ENCODE measurements around the gene TMIE. TPM values are rescaled to one million over a fixed set of nuclear protein-coding genes. Genes with fewer than 3 reads are reported as not detected.

TMIE gene
- total and polyA plus RNA-seq, 2 donors, result 0.26 to 1.0 TPM

DNA sequence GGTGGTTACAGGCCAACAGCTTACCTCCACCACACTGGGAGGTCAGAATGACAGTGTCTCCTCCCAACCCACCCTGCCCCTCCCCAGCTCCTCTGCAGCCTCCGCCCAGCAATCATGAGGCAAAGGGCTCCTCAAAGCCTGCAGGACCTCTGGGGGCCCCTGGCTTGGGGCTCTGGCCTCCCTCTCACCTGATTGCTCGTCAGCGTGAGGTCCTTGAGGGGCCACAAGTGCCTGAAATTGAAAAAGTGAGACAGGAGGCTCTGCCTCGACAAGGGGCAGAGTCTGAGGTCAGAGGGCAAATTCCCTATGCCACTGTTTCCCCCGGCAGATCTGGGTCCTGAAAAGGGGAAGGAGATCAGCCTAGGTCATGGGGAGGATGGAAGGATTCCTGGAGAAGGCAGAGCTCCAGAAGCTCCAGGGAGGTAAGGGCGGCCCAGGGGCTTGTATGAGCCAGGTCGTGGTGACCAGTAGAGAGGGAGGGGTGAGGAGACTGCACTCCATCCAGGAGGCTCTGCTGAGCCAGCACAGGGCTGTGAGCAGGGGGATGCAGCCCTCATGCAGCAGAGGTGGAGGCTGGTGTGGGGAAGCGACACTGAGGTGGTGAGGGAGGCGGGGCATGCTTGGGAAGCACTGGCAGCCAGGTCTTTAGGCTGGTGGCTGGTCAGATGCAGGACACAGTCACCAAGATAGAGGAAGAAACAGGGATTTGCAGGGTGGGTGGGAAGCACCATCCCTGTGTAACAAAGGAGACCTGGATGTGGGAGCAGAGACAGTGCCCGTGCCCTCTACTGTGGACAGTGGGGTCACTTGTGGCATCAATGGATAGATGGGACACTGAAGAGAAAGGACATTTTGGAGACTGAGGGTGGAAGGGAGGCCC, 27.8 kb upstream of the TMIE start:
- 84% methylated on average over 10 of the region's 10 CpGs for WGBS
- H3K4me1 ChIP-seq (ENCODE audit: insufficient read depth), result no peaks in the 10 kb centered on the region
- H3K27ac ChIP-seq (ENCODE audit: low read depth), result no peak overlapping the region
- no peaks in the 10 kb centered on the region for H3K36me3 ChIP-seq (ENCODE audit: insufficient read depth)
- no peak for DNase-seq (ENCODE audit: extremely low spot score)
- H3K4me3 ChIP-seq (ENCODE audit: low read depth, low read length), result no peak overlapping the region

DNA sequence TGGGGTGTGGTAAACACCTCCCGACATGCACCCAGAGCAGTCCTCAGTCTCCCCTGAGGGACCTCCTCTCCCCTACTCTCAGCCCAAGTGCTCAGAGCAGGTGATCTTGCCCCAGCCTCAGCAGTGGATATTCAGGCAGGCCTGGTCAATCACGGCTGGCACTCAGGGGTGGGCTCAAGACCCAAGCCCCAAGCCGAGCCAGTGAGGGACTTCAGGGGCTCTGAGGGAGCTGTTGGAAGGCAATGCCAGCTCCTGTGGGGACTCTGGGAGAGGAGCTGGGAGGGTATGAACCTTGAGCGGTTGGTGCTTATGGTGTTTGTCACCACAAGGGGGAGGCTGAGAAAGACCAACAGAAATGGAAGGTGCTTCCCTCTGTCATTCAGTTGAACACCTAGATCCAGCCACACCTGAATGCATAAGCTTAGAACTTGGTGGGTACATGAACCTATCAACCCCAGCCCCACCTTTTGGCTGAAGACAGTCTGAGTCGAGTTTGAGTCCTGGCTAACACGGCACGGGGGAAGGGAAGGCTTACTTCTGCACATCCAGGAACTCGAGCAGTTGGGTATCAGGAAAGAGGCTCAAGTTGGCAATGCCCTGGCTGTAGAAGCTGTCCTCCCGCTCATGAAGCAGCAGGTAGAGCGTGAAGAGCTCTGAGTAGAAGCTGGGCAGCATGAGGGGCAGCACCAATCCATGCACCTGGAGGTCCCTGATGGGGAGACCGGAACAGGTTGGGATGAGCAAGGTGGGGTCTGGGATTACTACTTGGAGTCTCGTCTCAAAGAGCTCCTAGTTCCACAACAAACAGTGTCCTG, 27.0 kb upstream of the TMIE start:
- no peak overlapping the region for H3K4me3 ChIP-seq (ENCODE audit: low read depth, low read length)
- 93% methylated on average over 12 of the region's 12 CpGs for WGBS
- H3K4me1 ChIP-seq (ENCODE audit: insufficient read depth), result no peaks in the 10 kb centered on the region
- H3K27ac ChIP-seq (ENCODE audit: low read depth), result no peak overlapping the region
- no peaks in the 10 kb centered on the region for H3K36me3 ChIP-seq (ENCODE audit: insufficient read depth)
- no peak for DNase-seq (ENCODE audit: extremely low spot score)

GRCh38 chr3:46675426-46675825, 25.8 kb upstream of the TMIE start:
- Histone ChIP-seq H3K4me1 (ENCODE audit: insufficient read depth) (no peaks in the 10 kb centered on the region), H3K27ac (ENCODE audit: low read depth) (no peak overlapping the region), H3K36me3 (ENCODE audit: insufficient read depth) (no peaks in the 10 kb centered on the region), H3K4me3 (ENCODE audit: low read depth, low read length) (no peak overlapping the region)
- 94% methylated on average over 6 of the region's 6 CpGs for WGBS
- no peak for DNase-seq (ENCODE audit: extremely low spot score)

GRCh38 chr3:46675843-46676567, 25.2 kb upstream of the TMIE start:
- Histone ChIP-seq H3K27ac (ENCODE audit: low read depth) (no peak overlapping the region), H3K4me3 (ENCODE audit: low read depth, low read length) (no peak overlapping the region), H3K36me3 (ENCODE audit: insufficient read depth) (no peaks in the 10 kb centered on the region), H3K4me1 (ENCODE audit: insufficient read depth) (no peaks in the 10 kb centered on the region)
- DNase-seq (ENCODE audit: extremely low spot score), result no peak
- 79% methylated on average over 9 of the region's 9 CpGs for WGBS

DNA sequence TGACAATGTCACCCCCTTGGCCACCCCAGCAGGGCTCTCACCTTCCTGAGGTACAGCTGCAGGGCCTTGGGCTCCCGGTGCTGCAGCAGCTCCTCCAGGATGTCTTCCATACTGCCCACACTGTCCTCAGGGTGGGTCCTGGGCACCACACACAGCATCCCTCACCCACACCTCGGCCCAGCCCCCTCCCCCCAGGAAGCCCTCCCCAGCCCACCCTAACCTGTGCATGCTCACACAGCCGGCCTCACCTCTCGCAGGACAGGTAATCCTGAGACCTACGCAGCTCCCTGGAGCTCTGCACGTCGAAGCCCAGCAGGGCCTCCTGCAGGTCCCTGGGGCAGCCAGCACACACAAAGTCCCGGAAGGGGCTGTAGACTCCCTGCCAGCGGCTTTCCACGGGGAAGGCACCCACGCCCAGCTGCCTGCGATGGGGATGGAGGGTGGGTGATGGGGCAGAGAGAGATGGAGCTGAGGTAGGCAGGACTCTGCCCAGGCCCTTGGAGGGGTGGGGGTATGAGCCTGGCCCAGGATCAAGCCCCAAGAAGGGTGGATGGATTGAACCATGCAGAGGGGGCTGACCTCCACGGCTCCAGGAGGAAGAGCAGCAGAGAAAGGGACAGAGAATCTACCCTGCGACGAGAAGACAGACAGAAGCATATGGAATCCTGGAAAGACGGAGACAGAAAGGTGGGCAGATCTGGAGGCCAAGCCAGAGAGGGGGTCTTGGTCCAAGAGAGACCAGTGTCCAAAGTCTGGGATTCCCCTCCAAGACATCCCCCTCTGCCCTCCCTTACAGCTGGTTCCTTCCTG, 24.4 kb upstream of the TMIE start:
- Histone ChIP-seq H3K4me1 (ENCODE audit: insufficient read depth) (no peaks in the 10 kb centered on the region), H3K36me3 (ENCODE audit: insufficient read depth) (no peaks in the 10 kb centered on the region), H3K27ac (ENCODE audit: low read depth) (no peak overlapping the region), H3K4me3 (ENCODE audit: low read depth, low read length) (no peak overlapping the region)
- 71% methylated on average over 16 of the region's 16 CpGs for WGBS
- no peak for DNase-seq (ENCODE audit: extremely low spot score)

- DNase-seq (ENCODE audit: extremely low spot score), result no peak
- H3K36me3 ChIP-seq (ENCODE audit: insufficient read depth), result no peaks in the 10 kb centered on the region
- H3K27ac ChIP-seq (ENCODE audit: low read depth), result no peak overlapping the region
- 51% methylated on average over 6 of the region's 6 CpGs for WGBS
- H3K4me1 ChIP-seq (ENCODE audit: insufficient read depth), result no peaks in the 10 kb centered on the region
- H3K4me3 ChIP-seq (ENCODE audit: low read depth, low read length), result no peak overlapping the region
Observed at GRCh38 chr3:46677411-46677726, 23.8 kb upstream of the TMIE start.

DNA sequence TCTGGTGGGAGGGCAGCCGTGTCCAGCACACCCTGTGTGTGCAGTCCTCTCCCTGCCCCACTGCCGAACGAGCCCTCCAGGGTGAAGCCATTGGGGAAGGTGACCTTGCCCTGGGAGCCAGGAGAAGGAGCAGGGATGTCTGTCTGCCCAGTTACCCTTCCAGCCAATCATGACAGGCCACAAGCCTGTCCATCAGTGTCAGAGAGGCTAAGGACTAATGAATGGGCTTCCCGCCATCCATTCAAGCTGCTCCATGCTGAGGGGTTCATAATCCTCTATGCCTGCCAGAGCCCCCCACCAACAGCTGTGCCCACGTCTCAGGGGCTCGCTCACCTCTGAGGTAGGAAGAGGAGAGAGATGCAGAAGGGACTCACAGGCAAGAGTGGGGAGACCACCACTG, 22.9 kb upstream of the TMIE start:
- H3K27ac ChIP-seq (ENCODE audit: low read depth), result no peak overlapping the region
- H3K4me1 ChIP-seq (ENCODE audit: insufficient read depth), result no peaks in the 10 kb centered on the region
- 96% methylated on average over 6 of the region's 6 CpGs for WGBS
- no peaks in the 10 kb centered on the region for H3K36me3 ChIP-seq (ENCODE audit: insufficient read depth)
- DNase-seq (ENCODE audit: extremely low spot score), result no peak
- H3K4me3 ChIP-seq (ENCODE audit: low read depth, low read length), result no peak overlapping the region

- DNase-seq (ENCODE audit: extremely low spot score), result no peak
- Histone ChIP-seq H3K4me1 (ENCODE audit: insufficient read depth) (no peaks in the 10 kb centered on the region), H3K27ac (ENCODE audit: low read depth) (no peak overlapping the region), H3K36me3 (ENCODE audit: insufficient read depth) (no peaks in the 10 kb centered on the region), H3K4me3 (ENCODE audit: low read depth, low read length) (no peak overlapping the region)
- 81% methylated on average over 5 of the region's 5 CpGs for WGBS
Observed at GRCh38 chr3:46679681-46680080, 21.5 kb upstream of the TMIE start.

- 90% methylated on average over 9 of the region's 9 CpGs for WGBS
- Histone ChIP-seq H3K27ac (ENCODE audit: low read depth) (no peak overlapping the region), H3K4me1 (ENCODE audit: insufficient read depth) (no peaks in the 10 kb centered on the region), H3K4me3 (ENCODE audit: low read depth, low read length) (no peak overlapping the region), H3K36me3 (ENCODE audit: insufficient read depth) (no peaks in the 10 kb centered on the region)
- no peak for DNase-seq (ENCODE audit: extremely low spot score)
Observed at GRCh38 chr3:46680298-46680826, 20.8 kb upstream of the TMIE start.

DNA sequence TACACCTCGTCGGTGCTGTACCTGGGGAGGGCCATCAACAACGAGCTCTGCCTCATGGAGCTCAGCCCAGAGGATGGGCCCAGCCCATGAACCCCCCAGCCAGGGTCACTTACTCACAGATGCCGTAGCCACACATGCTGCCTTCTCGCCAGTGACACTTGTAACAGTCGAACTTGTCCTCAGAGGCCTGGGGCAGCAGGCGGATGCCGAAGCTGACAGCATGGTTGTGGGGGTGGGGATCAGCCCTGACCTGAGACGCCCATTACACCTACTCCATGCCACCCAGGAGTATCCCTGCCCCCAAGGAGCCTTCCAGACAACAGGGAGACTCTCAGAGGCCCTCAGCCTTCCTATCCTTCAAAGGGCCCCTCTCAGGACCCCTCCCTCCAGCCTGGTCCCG, 19.8 kb upstream of the TMIE start:
- Histone ChIP-seq H3K4me3 (ENCODE audit: low read depth, low read length) (no peak overlapping the region), H3K4me1 (ENCODE audit: insufficient read depth) (no peaks in the 10 kb centered on the region), H3K36me3 (ENCODE audit: insufficient read depth) (no peaks in the 10 kb centered on the region), H3K27ac (ENCODE audit: low read depth) (no peak overlapping the region)
- no peak for DNase-seq (ENCODE audit: extremely low spot score)
- WGBS, result 88% methylated on average over 10 of the region's 10 CpGs

DNA sequence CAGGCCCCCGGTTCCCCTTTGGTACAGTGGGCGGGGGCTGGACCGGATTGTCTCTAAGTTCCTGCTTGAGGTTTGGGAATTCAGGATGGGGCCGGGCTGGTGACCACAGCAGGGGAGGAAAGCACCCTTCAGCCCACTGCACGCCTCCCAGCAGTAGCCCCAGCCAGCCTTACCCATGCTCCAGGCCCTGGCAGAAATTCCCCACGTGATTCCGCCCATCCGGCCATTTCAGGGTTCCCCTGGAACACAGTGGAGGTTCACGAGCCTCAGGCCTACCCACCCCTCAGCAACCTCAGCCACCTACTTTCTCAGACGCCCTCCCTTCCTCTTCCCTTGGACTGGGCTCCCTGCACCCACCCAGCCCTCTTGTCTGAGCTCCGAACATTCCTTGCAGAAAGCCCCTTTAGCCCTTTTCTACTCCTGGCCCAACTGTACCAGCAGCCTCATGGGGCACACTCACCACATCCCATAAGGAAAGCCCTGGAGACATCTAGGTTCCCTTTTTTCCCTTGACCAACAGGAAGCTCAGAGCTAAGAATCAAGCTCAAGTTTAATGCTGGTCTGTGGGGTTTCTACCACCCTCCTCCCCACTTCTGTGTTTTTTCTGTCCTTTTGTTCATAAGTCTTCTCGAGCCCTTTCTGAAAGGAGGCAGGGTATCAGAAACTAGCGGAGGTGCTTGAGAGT, 19.2 kb upstream of the TMIE start:
- no peaks in the 10 kb centered on the region for H3K36me3 ChIP-seq (ENCODE audit: insufficient read depth)
- no peak overlapping the region for H3K27ac ChIP-seq (ENCODE audit: low read depth)
- no peaks in the 10 kb centered on the region for H3K4me1 ChIP-seq (ENCODE audit: insufficient read depth)
- no peak for DNase-seq (ENCODE audit: extremely low spot score)
- WGBS, result 83% methylated on average over 13 of the region's 13 CpGs
- H3K4me3 ChIP-seq (ENCODE audit: low read depth, low read length), result no peak overlapping the region

DNA sequence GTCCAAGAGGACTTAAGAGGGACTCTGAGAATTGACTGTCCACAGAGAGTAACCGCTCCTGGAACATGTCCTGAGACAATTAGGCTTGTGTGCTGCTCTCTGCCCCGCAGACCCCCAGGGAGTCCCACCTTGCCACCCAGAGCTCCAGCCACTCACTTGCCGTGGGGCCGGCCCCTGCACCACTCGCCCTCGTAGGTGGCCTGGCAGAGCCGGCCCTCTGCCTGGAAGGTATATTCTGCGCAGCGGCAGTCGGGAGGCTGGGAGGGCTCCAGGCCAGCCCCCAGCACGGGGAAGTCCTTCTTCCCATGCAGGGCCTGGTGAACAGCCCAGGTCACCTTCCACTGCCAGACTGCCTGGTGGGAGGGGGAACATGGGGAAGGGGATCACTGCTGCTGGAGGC, 18.2 kb upstream of the TMIE start:
- Histone ChIP-seq H3K4me3 (ENCODE audit: low read depth, low read length) (no peak overlapping the region), H3K27ac (ENCODE audit: low read depth) (no peak overlapping the region), H3K4me1 (ENCODE audit: insufficient read depth) (no peaks in the 10 kb centered on the region), H3K36me3 (ENCODE audit: insufficient read depth) (no peaks in the 10 kb centered on the region)
- WGBS, result 88% methylated on average over 11 of the region's 11 CpGs
- no peak for DNase-seq (ENCODE audit: extremely low spot score)
